Cardiac fibroblast (primary cell): Measurements from ENCODE around the gene LRAT.

ENCODE experiments used
- DNase-seq, 2 donors: peaks; one replicate each; pipeline versions ENCODE4 v3.0.0 to v3.0.0-alpha.2; 2010; ENCODE audit warnings: low read depth in 2 of 2
- H3K4me3 ChIP-seq, 2 donors: replicated peaks in 1 of 2; 1 replicate in 1 of 2; 2 replicates in 1 of 2; pipeline ENCODE4 v1.5.1; 2011; ENCODE audit warnings: low read depth in 2 of 2, low read length in 2 of 2, mild to moderate bottlenecking in 2 of 2, moderate library complexity in 1 of 2
- CTCF ChIP-seq: IDR thresholded peaks from one replicate; pipeline ENCODE4 v1.5.1; 2011; ENCODE audit warnings: low read depth, mild to moderate bottlenecking, low read length, inconsistent platforms

LRAT gene

GRCh38 chr4:154736770-154737169, 7.0 kb upstream of the LRAT start:
- DNase-seq = no peak
- H3K4me3 ChIP-seq = no peak overlapping the region
- TF ChIP-seq CTCF = no peak

- DNase-seq = peak; percentile 7 to 71
- H3K4me3 ChIP-seq = no peak overlapping the region
- TF ChIP-seq CTCF = no peak
Observed at GRCh38 chr4:154738426-154738825, 5.4 kb upstream of the LRAT start.

GRCh38 chr4:154739111-154739510, 4.7 kb upstream of the LRAT start:
- no peak for TF ChIP-seq CTCF
- no peak overlapping the region for H3K4me3 ChIP-seq
- no peak for DNase-seq

- DNase-seq = no peak
- no peak for TF ChIP-seq CTCF
- no peak overlapping the region for H3K4me3 ChIP-seq
Observed at GRCh38 chr4:154740462-154740861, 3.3 kb upstream of the LRAT start.

GRCh38 chr4:154741131-154741665, 2.6 kb upstream of the LRAT start:
- TF ChIP-seq CTCF = no peak
- no peak for DNase-seq
- H3K4me3 ChIP-seq = no peak overlapping the region

GRCh38 chr4:154741922-154742850, 1.6 kb upstream of the LRAT start:
- peak; percentile 2 to 23 for DNase-seq
- TF ChIP-seq CTCF = no peak
- no peak overlapping the region for H3K4me3 ChIP-seq
